Immature natural killer cell (primary cell): Measurements from ENCODE around the gene C10orf95. TPM values are rescaled to one million over a fixed set of nuclear protein-coding genes. Genes with fewer than 3 reads are reported as not detected.

Experiments used
- DNase-seq, 3 donors: peaks; one replicate each; pipeline ENCODE4 v3.0.0; 2022; ENCODE audit warnings: mixed read lengths in 1 of 3
- H3K27ac Mint-ChIP-seq, 6 donors: one replicate each; pipeline ENCODE4 v1.8.0; 2020; ENCODE audit warnings: mixed read lengths in 6 of 6, mild to moderate bottlenecking in 5 of 6, inconsistent platforms in 4 of 6, moderate library complexity in 3 of 6
- H3K27me3 Mint-ChIP-seq, 3 donors: one replicate each; pipeline ENCODE4 v1.8.0; 2020 to 2021; ENCODE audit warnings: low read depth in 3 of 3, mild to moderate bottlenecking in 3 of 3, mixed read lengths in 3 of 3, moderate library complexity in 3 of 3, inconsistent platforms in 1 of 3
- H3K36me3 Mint-ChIP-seq, 3 donors: one replicate each; pipeline ENCODE4 v1.8.0; 2020; ENCODE audit warnings: mixed read lengths in 3 of 3, inconsistent platforms in 2 of 3, mild to moderate bottlenecking in 2 of 3
- H3K4me1 Mint-ChIP-seq, 2 donors: one replicate each; pipeline ENCODE4 v1.8.0; 2020; ENCODE audit warnings: inconsistent platforms in 2 of 2, mild to moderate bottlenecking in 2 of 2, mixed read lengths in 2 of 2, moderate library complexity in 1 of 2
- H3K4me3 Mint-ChIP-seq, 5 donors: one replicate each; pipeline ENCODE4 v1.8.0; 2020; ENCODE audit warnings: mild to moderate bottlenecking in 5 of 5, mixed read lengths in 5 of 5, inconsistent platforms in 3 of 5, moderate library complexity in 3 of 5
- H3K9me3 Mint-ChIP-seq, 6 donors: one replicate each; pipeline ENCODE4 v1.8.0; 2020; ENCODE audit warnings: mild to moderate bottlenecking in 6 of 6, mixed read lengths in 6 of 6, inconsistent platforms in 4 of 6, moderate library complexity in 3 of 6
- polyA plus RNA-seq, 3 donors: library from polyadenylated mRNA; unstranded; fragments of 300-500 nt; fragmentation: Illumina TruSeq; gene quantifications; one replicate each; pipeline ENCODE4 v1.2.3, GENCODE V29; 2021

Gene C10orf95
- polyA plus RNA-seq, 3 donors from 2014 or later, result 0.32 to 0.67 (median 0.59) TPM

DNA sequence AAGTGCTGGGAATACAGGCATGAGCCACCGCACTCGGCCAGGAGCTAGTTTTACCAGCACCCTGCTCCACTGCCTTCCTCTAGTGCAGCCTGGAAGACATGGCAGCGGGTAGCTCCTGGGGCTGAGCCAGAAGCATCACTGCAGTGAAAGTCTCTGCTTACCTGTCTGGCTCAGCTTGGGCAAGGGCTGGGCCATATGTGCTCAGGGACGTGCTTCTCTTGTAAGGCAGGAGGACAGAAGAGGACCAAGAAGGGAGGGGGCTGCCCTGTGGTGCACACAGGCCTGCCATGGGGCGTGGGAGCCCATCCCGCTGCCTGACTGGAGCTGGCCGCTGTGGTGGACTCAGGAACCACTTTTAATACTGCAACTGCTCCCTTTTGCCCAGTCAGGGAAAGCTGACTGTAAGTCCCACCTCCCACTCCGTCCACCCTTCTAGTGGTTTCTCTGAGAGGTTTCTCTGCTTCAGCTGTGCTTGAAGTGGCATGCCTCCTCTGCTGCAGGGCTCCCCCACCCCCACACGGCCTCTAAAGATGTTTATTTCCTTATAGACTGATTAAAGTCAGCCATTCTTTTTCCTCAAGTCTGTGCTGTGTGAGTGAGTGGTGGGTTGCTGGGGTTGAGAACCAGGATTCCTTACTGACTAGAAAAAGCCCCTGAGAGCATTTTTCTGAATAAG, 25.3 kb upstream of the C10orf95 start:
- Mint-ChIP-seq H3K27me3 (peaks cover 0 to 7% (median 0%) of the 10 kb centered on the region in 3 donors), H3K4me1 (peaks cover 6 to 7% of the 10 kb centered on the region in 2 donors)

GRCh38 chr10:102475451-102476040, 24.2 kb upstream of the C10orf95 start:
- Mint-ChIP-seq H3K27ac (peak overlapping the region in 2 of 6 donors; percentile 4 to 5), H3K27me3 (peaks cover 0 to 7% (median 0%) of the 10 kb centered on the region in 3 donors), H3K9me3 (no peaks in the 10 kb centered on the region), H3K4me3 (no peak overlapping the region), H3K36me3 (no peaks in the 10 kb centered on the region), H3K4me1 (peaks cover 6 to 7% of the 10 kb centered on the region in 2 donors)
- no peak for DNase-seq

More for the DNA sequence above, 25.3 kb upstream of the C10orf95 start:
- no peaks in the 10 kb centered on the region for H3K9me3 Mint-ChIP-seq
- H3K27ac Mint-ChIP-seq, result peak overlapping the region in 3 of 6 donors; percentile 7 to 59 (median 32)
- no peak overlapping the region for H3K4me3 Mint-ChIP-seq
- H3K36me3 Mint-ChIP-seq, result peaks cover 0 to 2% (median 0%) of the 10 kb centered on the region in 3 donors
- no peak for DNase-seq

DNA sequence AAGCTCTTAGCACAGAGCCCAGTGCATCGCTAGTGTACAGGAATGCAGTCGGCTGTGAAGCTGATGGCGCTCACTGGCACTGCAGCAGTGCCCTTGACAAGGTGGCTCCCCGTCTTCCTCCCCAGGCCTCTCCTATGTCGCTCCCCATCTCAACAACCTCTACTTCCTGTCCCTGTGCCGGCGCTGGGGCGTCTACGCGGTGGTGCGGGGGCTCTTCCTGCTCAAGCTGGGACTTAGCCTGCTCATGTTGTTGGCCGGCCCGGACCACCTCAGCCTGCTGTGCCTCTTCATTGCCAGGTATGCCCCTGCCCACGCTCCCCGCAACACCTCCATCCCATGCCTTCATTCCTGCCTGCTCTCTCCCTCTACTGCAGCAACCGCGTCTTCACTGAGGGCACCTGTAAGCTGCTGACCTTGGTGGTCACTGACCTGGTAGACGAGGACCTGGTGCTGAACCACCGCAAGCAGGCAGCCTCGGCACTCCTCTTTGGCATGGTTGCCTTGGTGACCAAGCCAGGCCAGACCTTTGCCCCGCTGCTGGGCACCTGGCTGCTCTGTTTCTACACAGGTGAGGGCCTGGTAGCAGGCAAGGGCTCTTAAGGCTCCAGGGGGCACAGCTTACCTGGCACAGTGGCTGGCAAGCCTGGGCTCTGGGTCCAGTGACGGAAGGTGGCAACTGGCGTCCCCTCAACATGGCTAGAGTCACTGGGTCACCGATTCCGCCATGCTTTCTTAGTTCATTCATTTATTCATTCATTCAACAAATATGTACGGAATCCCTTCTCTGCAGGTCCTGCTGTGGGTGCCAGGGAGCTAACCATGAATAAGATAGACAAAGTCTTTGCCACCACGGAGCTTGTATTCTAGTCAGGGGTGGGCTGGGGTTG, 22.3 kb upstream of the C10orf95 start:
- H3K4me3 Mint-ChIP-seq, result no peak overlapping the region

DNA sequence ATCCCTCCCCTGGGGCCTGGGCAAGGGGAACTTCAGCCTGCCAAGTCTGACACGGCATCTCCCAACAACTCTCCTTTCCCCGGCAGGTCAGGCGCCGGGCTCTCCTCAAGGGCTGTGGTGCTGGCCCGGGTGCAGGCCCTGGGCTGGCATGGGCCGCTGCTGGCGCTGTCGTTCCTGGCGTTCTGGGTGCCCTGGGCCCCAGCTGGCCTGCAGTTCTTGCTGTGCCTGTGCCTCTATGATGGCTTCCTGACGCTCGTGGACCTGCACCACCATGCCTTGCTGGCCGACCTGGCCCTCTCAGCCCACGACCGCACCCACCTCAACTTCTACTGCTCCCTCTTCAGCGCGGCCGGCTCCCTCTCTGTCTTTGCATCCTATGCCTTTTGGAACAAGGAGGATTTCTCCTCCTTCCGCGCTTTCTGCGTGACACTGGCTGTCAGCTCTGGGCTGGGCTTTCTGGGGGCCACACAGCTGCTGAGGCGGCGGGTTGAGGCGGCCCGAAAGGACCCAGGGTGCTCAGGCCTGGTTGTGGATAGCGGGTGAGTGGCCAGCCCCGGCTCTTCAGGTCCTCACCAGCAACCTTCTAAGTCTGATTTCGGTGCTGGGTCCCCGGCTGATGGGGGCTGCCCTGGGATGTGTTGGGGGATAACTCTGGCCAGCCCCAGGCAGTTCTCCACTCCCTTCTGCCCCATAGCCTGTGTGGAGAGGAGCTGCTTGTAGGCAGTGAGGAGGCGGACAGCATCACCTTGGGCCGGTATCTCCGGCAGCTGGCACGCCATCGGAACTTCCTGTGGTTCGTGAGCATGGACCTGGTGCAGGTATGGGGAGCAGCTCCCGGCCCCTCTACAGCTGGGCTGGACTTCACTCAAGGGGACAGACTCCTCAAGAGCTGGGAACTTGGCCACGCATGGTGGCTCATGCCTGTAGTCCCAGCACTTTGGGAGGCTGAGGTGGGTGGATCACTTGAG, 19.5 kb upstream of the C10orf95 start:
- no peak overlapping the region for H3K27ac Mint-ChIP-seq
- peaks cover 0 to 4% of the 10 kb centered on the region in 2 donors for H3K4me1 Mint-ChIP-seq
- H3K9me3 Mint-ChIP-seq, result no peaks in the 10 kb centered on the region
- no peak for DNase-seq
- H3K27me3 Mint-ChIP-seq, result peaks cover 0 to 5% (median 0%) of the 10 kb centered on the region in 3 donors
- H3K4me3 Mint-ChIP-seq, result no peak overlapping the region
- H3K36me3 Mint-ChIP-seq, result peaks cover 0 to 5% (median 4%) of the 10 kb centered on the region in 3 donors

More for the DNA sequence above, 22.3 kb upstream of the C10orf95 start:
- Mint-ChIP-seq H3K9me3 (no peaks in the 10 kb centered on the region), H3K4me1 (peaks cover 0 to 4% of the 10 kb centered on the region in 2 donors), H3K27me3 (peaks cover 0 to 2% (median 0%) of the 10 kb centered on the region in 3 donors), H3K27ac (peak overlapping the region in 1 of 6 donors; percentile 37), H3K36me3 (peaks cover 0 to 5% (median 0%) of the 10 kb centered on the region in 3 donors)
- DNase-seq, result no peak

DNA sequence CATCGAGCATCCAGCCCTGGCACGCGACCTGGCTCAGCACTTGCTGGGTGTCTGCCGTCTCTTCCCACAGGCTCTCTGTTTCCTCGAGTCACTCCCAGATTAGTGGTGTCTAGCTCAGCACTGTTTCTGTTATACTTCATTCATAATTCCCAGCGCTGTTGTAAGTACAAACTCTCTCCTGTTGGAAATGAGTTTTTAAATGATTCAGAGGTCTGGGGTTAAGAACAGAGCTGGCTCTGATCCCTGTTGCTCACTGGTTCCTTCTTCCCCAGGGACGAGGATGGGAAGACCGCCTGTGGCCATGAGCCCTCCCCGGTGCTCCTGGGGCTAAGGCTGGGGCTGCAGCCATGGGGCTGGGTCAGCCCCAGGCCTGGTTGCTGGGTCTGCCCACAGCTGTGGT, 17.3 kb upstream of the C10orf95 start:
- Mint-ChIP-seq H3K4me1 (peaks cover 0 to 1% of the 10 kb centered on the region in 2 donors), H3K27ac (no peak overlapping the region), H3K9me3 (no peaks in the 10 kb centered on the region), H3K36me3 (peaks cover 2 to 5% (median 4%) of the 10 kb centered on the region in 3 donors), H3K27me3 (peaks cover 0 to 2% (median 0%) of the 10 kb centered on the region in 3 donors), H3K4me3 (no peak overlapping the region)
- no peak for DNase-seq

DNA sequence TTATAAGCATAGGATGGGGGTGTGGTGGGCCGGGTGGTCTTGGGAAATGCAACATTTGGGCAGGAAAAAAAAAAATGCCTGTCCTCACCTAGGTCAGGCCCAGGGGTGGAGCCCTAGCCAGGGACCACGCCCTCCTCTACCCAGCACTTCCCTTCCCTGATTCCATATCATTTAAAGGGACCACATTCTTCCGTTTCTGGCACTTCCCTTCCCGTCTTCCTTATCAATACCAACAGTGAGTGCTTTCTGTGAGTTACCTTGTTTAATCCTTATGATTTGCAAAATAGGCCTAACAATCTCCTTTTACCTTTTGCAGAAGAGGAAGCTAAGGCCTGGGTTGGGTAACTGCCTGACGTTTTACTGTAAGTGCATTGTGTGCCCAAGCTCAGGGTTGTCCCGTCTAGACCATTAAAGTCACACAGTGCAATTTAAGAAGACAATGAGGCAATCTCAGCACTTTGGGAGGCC, 16.7 kb upstream of the C10orf95 start:
- Mint-ChIP-seq H3K36me3 (peaks cover 4 to 5% (median 4%) of the 10 kb centered on the region in 3 donors), H3K4me3 (no peak overlapping the region), H3K9me3 (no peaks in the 10 kb centered on the region), H3K4me1 (peaks cover 0 to under 1% of the 10 kb centered on the region in 2 donors), H3K27ac (no peak overlapping the region), H3K27me3 (peaks cover 0 to 2% (median 1%) of the 10 kb centered on the region in 3 donors)
- DNase-seq, result no peak

GRCh38 chr10:102467318-102467717, 16.0 kb upstream of the C10orf95 start:
- H3K4me1 Mint-ChIP-seq, result peaks cover 5 to 7% of the 10 kb centered on the region in 2 donors
- peaks cover 0 to 5% (median 3%) of the 10 kb centered on the region in 3 donors for H3K27me3 Mint-ChIP-seq
- H3K4me3 Mint-ChIP-seq, result no peak overlapping the region
- no peak overlapping the region for H3K27ac Mint-ChIP-seq
- H3K9me3 Mint-ChIP-seq, result no peaks in the 10 kb centered on the region
- peaks cover 4 to 5% (median 4%) of the 10 kb centered on the region in 3 donors for H3K36me3 Mint-ChIP-seq
- no peak for DNase-seq

- Mint-ChIP-seq H3K27ac (no peak overlapping the region), H3K4me1 (peaks cover 23 to 26% of the 10 kb centered on the region in 2 donors), H3K9me3 (no peaks in the 10 kb centered on the region), H3K36me3 (peaks cover 4 to 5% (median 4%) of the 10 kb centered on the region in 3 donors), H3K27me3 (peaks cover 0 to 5% (median 4%) of the 10 kb centered on the region in 3 donors), H3K4me3 (no peak overlapping the region)
- DNase-seq, result no peak
Measured at GRCh38 chr10:102465466-102465865, 14.1 kb upstream of the C10orf95 start.

DNA sequence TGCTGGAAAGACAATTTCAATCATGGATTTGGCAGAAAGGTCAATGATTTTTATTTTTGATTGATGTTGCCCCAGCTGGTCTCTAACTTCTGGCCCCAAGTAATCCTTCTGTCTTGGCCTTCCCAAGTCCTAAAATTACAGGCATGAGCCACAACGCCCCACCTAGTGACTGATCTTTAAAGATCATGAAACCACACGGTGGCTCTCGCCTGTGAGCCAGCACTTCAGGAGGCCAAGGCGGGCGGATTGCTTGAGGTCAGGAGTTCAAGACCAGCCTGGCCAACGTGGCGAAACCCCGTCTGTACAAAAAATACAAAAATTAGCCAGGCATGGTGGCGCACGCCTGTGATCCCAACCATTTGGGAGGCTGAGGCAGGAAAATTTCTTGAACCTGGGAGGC, 12.6 kb upstream of the C10orf95 start:
- Mint-ChIP-seq H3K27ac (no peak overlapping the region), H3K36me3 (peaks cover under 1 to 4% (median 4%) of the 10 kb centered on the region in 3 donors), H3K4me3 (peak overlapping the region in 1 of 5 donors; percentile 33), H3K27me3 (peaks cover 0 to 5% (median 4%) of the 10 kb centered on the region in 3 donors), H3K4me1 (peaks cover 26% of the 10 kb centered on the region in 2 donors), H3K9me3 (no peaks in the 10 kb centered on the region)
- DNase-seq, result no peak

DNA sequence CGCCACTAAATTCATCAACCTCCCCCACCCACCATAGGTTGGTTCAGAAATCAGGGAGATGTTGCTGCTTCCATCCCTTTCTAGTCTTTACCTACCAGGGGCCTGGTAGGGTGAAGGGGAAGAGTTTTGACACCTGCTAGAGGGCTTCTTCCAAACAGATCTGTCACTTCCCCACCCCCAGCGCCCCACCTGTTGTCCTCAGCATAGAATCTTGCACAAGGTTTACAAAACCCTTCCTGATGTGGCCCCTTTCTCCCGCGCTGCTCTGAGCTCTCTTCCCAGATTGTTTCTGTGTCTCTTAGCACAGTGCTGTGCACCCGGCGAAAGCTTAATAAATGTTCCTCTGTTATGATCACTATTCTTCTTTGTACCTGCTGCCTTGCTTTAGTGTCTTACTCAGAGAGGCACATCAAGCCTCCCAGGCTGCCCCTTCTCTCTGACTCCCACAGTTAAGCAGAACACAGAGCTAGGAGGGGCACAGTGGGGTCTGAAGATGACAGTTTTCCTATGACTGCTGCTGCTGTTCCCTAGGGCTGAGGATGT, 11.2 kb upstream of the C10orf95 start:
- H3K9me3 Mint-ChIP-seq, result no peaks in the 10 kb centered on the region
- H3K27ac Mint-ChIP-seq, result peak overlapping the region in 4 of 6 donors; percentile 31 to 60 (median 42)
- peak overlapping the region; percentile 44 to 94 (median 88) for H3K4me3 Mint-ChIP-seq
- peaks cover 26% of the 10 kb centered on the region in 2 donors for H3K4me1 Mint-ChIP-seq
- DNase-seq, result no peak
- peaks cover 0 to 4% (median 0%) of the 10 kb centered on the region in 3 donors for H3K36me3 Mint-ChIP-seq
- H3K27me3 Mint-ChIP-seq, result peaks cover 0 to 6% (median 4%) of the 10 kb centered on the region in 3 donors

- peak overlapping the region; percentile 70 to 88 (median 86) for H3K27ac Mint-ChIP-seq
- peaks cover 0 to 4% (median 0%) of the 10 kb centered on the region in 3 donors for H3K36me3 Mint-ChIP-seq
- peak overlapping the region; percentile 83 to 94 (median 91) for H3K4me3 Mint-ChIP-seq
- H3K4me1 Mint-ChIP-seq, result peaks cover 26% of the 10 kb centered on the region in 2 donors
- peaks cover 0 to 4% (median 4%) of the 10 kb centered on the region in 3 donors for H3K27me3 Mint-ChIP-seq
- no peaks in the 10 kb centered on the region for H3K9me3 Mint-ChIP-seq
- peak; percentile 88 to 89 (median 89) for DNase-seq
Measured at GRCh38 chr10:102461187-102462054, 10.1 kb upstream of the C10orf95 start.
